Memory B cell (primary cell): ENCODE results near the gene ERP27.

Experiments
- ATAC-seq: fragments of 150-1000 bp; cut with Tn5 transposase; 2 replicates; pipeline ENCODE4 v1.10.0; 2021; ENCODE audit warnings: low read depth, mild to moderate bottlenecking, moderate library complexity
- DNase-seq, 2 donors: peaks; one replicate each; pipeline ENCODE4 v3.0.0; 2022; ENCODE audit warnings: low spot score in 2 of 2
- H3K27ac Mint-ChIP-seq: one replicate; pipeline ENCODE4 v1.8.0; 2022; ENCODE audit warnings: mild to moderate bottlenecking, moderate library complexity, mixed read lengths
- H3K27me3 Mint-ChIP-seq: one replicate; pipeline ENCODE4 v1.8.0; 2022; ENCODE audit warnings: mixed read lengths
- H3K36me3 Mint-ChIP-seq: one replicate; pipeline ENCODE4 v1.8.0; 2022; ENCODE audit warnings: mild to moderate bottlenecking, mixed read lengths
- H3K4me1 Mint-ChIP-seq: one replicate; pipeline ENCODE4 v1.8.0; 2022; ENCODE audit warnings: mixed read lengths
- H3K4me3 Mint-ChIP-seq: one replicate; pipeline ENCODE4 v1.8.0; 2022; ENCODE audit warnings: mild to moderate bottlenecking, moderate library complexity, mixed read lengths
- H3K9me3 Mint-ChIP-seq: one replicate; pipeline ENCODE4 v1.8.0; 2022; ENCODE audit warnings: mixed read lengths

ERP27 gene

GRCh38 chr12:14896521-14897169, 41.7 kb downstream of the ERP27 start:
- DNase-seq (no peak), ATAC-seq (no peak)
- no peaks in the 10 kb centered on the region for H3K9me3 Mint-ChIP-seq
- no peak overlapping the region for H3K4me3 Mint-ChIP-seq
- no peaks in the 10 kb centered on the region for H3K36me3 Mint-ChIP-seq
- H3K27me3 Mint-ChIP-seq = no peaks in the 10 kb centered on the region
- no peak overlapping the region for H3K27ac Mint-ChIP-seq
- no peaks in the 10 kb centered on the region for H3K4me1 Mint-ChIP-seq

- Mint-ChIP-seq H3K9me3 (no peaks in the 10 kb centered on the region), H3K27ac (no peak overlapping the region), H3K4me1 (no peaks in the 10 kb centered on the region), H3K27me3 (no peaks in the 10 kb centered on the region), H3K4me3 (no peak overlapping the region), H3K36me3 (no peaks in the 10 kb centered on the region)
- no peak for DNase-seq
- no peak for ATAC-seq
Observed at GRCh38 chr12:14893506-14894250, 44.7 kb downstream of the ERP27 start.

- peaks cover 3% of the 10 kb centered on the region for H3K27me3 Mint-ChIP-seq
- no peak overlapping the region for H3K4me3 Mint-ChIP-seq
- no peaks in the 10 kb centered on the region for H3K9me3 Mint-ChIP-seq
- ATAC-seq = no peak
- no peaks in the 10 kb centered on the region for H3K36me3 Mint-ChIP-seq
- DNase-seq = no peak
- H3K27ac Mint-ChIP-seq = no peak overlapping the region
- no peaks in the 10 kb centered on the region for H3K4me1 Mint-ChIP-seq
Observed at GRCh38 chr12:14892726-14893505, 45.4 kb downstream of the ERP27 start.

- no peak for DNase-seq
- Mint-ChIP-seq H3K27me3 (peaks cover 8% of the 10 kb centered on the region), H3K4me1 (peaks cover 6% of the 10 kb centered on the region), H3K36me3 (no peaks in the 10 kb centered on the region), H3K4me3 (no peak overlapping the region), H3K9me3 (no peaks in the 10 kb centered on the region), H3K27ac (no peak overlapping the region)
- no peak for ATAC-seq
Observed at GRCh38 chr12:14890701-14891100, 47.6 kb downstream of the ERP27 start.

- no peak for DNase-seq
- Mint-ChIP-seq H3K36me3 (no peaks in the 10 kb centered on the region), H3K4me3 (no peak overlapping the region), H3K4me1 (peaks cover 15% of the 10 kb centered on the region), H3K9me3 (no peaks in the 10 kb centered on the region), H3K27me3 (peaks cover 12% of the 10 kb centered on the region), H3K27ac (no peak overlapping the region)
- no peak for ATAC-seq
Observed at GRCh38 chr12:14886271-14886670, 52.1 kb downstream of the ERP27 start.

GRCh38 chr12:14885718-14886221, 52.6 kb downstream of the ERP27 start, which contains the start of gene MGP:
MGP (minus strand) TSS chr12:14885854; CDS start chr12:14885791, 63 bp downstream.
- ATAC-seq (no peak), DNase-seq (no peak)
- Mint-ChIP-seq H3K9me3 (no peaks in the 10 kb centered on the region), H3K27ac (peak within 1 kb of the TSS; percentile 77), H3K36me3 (no peaks in the 10 kb centered on the region), H3K4me1 (peaks cover 18% of the 10 kb centered on the region), H3K4me3 (no peak within 1 kb of the TSS), H3K27me3 (peaks cover 12% of the 10 kb centered on the region)

GRCh38 chr12:14884458-14884878, 53.9 kb downstream of the ERP27 start:
- H3K4me3 Mint-ChIP-seq = peak overlapping the region; percentile 31
- H3K27me3 Mint-ChIP-seq = peaks cover 12% of the 10 kb centered on the region
- H3K27ac Mint-ChIP-seq = peak overlapping the region; percentile 77
- DNase-seq = peak; percentile 71 to 81
- H3K36me3 Mint-ChIP-seq = peaks cover 2% of the 10 kb centered on the region
- H3K4me1 Mint-ChIP-seq = peaks cover 19% of the 10 kb centered on the region
- H3K9me3 Mint-ChIP-seq = peaks cover 2% of the 10 kb centered on the region
- peak; percentile 99 for ATAC-seq

- Mint-ChIP-seq H3K27me3 (peaks cover 12% of the 10 kb centered on the region), H3K36me3 (peaks cover 2% of the 10 kb centered on the region), H3K27ac (no peak overlapping the region), H3K9me3 (peaks cover 2% of the 10 kb centered on the region), H3K4me3 (no peak overlapping the region), H3K4me1 (peaks cover 19% of the 10 kb centered on the region)
- DNase-seq = no peak
- ATAC-seq = no peak
Observed at GRCh38 chr12:14883686-14884085, 54.7 kb downstream of the ERP27 start.

GRCh38 chr12:14880890-14881453, 57.4 kb downstream of the ERP27 start:
- DNase-seq (no peak), ATAC-seq (no peak)
- no peak overlapping the region for H3K4me3 Mint-ChIP-seq
- peaks cover 2% of the 10 kb centered on the region for H3K9me3 Mint-ChIP-seq
- peaks cover 2% of the 10 kb centered on the region for H3K36me3 Mint-ChIP-seq
- H3K4me1 Mint-ChIP-seq = peaks cover 16% of the 10 kb centered on the region
- H3K27me3 Mint-ChIP-seq = peaks cover 4% of the 10 kb centered on the region
- no peak overlapping the region for H3K27ac Mint-ChIP-seq

GRCh38 chr12:14879222-14879933, 59.0 kb downstream of the ERP27 start:
- no peaks in the 10 kb centered on the region for H3K27me3 Mint-ChIP-seq
- H3K36me3 Mint-ChIP-seq = peaks cover 2% of the 10 kb centered on the region
- peaks cover 2% of the 10 kb centered on the region for H3K9me3 Mint-ChIP-seq
- peaks cover 10% of the 10 kb centered on the region for H3K4me1 Mint-ChIP-seq
- ATAC-seq = no peak
- no peak for DNase-seq
- no peak overlapping the region for H3K4me3 Mint-ChIP-seq
- H3K27ac Mint-ChIP-seq = no peak overlapping the region

GRCh38 chr12:14878488-14878887, 59.8 kb downstream of the ERP27 start:
- Mint-ChIP-seq H3K4me1 (peaks cover 7% of the 10 kb centered on the region), H3K27ac (no peak overlapping the region)

GRCh38 chr12:14876833-14877232, 61.5 kb downstream of the ERP27 start:
- no peaks in the 10 kb centered on the region for H3K27me3 Mint-ChIP-seq
- no peak overlapping the region for H3K4me3 Mint-ChIP-seq
- no peak overlapping the region for H3K27ac Mint-ChIP-seq
- ATAC-seq (no peak), DNase-seq (no peak)
- peaks cover 2% of the 10 kb centered on the region for H3K9me3 Mint-ChIP-seq
- H3K36me3 Mint-ChIP-seq = peaks cover 2% of the 10 kb centered on the region
- H3K4me1 Mint-ChIP-seq = peaks cover 7% of the 10 kb centered on the region

More at GRCh38 chr12:14878488-14878887, 59.8 kb downstream of the ERP27 start:
- H3K9me3 Mint-ChIP-seq = peaks cover 2% of the 10 kb centered on the region
- peaks cover 2% of the 10 kb centered on the region for H3K36me3 Mint-ChIP-seq
- H3K4me3 Mint-ChIP-seq = no peak overlapping the region
- DNase-seq = no peak
- no peak for ATAC-seq
- H3K27me3 Mint-ChIP-seq = no peaks in the 10 kb centered on the region

GRCh38 chr12:14874882-14875281, 63.5 kb downstream of the ERP27 start:
- no peak for ATAC-seq
- peaks cover 1% of the 10 kb centered on the region for H3K27me3 Mint-ChIP-seq
- H3K4me3 Mint-ChIP-seq = no peak overlapping the region
- no peak overlapping the region for H3K27ac Mint-ChIP-seq
- H3K9me3 Mint-ChIP-seq = no peaks in the 10 kb centered on the region
- peaks cover 2% of the 10 kb centered on the region for H3K36me3 Mint-ChIP-seq
- no peak for DNase-seq
- H3K4me1 Mint-ChIP-seq = peaks cover 7% of the 10 kb centered on the region
